Measurements from ENCODE around the gene TRAF7.

Gene TRAF7

DNA sequence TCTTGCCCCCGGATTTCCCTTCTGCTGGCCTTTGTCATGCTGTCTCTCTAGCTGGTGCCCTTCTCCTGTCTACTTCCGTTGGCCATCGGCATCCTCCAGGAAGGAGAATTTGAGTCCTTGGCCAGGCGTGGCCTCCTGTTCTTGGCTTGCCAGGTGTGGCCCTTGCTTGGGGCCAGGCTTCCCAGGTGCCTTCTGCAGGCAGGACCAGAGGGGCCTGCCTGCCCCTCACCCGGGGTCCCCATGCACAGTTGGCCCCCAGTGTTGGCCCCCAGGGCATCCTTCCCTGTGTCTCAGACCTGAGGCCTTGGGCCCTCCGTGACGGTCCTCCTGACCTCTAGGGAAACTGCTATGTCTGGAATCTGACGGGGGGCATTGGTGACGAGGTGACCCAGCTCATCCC is 52.3 kb downstream of the TRAF7 start:
- no peak for TF ChIP-seq FOXP2 (optimal IDR thresholded peaks at IDR 0.05; ENCODE audit: borderline replicate concordance, extremely low read depth, extremely low read length, insufficient read depth)
- TF ChIP-seq, protein P1, sequence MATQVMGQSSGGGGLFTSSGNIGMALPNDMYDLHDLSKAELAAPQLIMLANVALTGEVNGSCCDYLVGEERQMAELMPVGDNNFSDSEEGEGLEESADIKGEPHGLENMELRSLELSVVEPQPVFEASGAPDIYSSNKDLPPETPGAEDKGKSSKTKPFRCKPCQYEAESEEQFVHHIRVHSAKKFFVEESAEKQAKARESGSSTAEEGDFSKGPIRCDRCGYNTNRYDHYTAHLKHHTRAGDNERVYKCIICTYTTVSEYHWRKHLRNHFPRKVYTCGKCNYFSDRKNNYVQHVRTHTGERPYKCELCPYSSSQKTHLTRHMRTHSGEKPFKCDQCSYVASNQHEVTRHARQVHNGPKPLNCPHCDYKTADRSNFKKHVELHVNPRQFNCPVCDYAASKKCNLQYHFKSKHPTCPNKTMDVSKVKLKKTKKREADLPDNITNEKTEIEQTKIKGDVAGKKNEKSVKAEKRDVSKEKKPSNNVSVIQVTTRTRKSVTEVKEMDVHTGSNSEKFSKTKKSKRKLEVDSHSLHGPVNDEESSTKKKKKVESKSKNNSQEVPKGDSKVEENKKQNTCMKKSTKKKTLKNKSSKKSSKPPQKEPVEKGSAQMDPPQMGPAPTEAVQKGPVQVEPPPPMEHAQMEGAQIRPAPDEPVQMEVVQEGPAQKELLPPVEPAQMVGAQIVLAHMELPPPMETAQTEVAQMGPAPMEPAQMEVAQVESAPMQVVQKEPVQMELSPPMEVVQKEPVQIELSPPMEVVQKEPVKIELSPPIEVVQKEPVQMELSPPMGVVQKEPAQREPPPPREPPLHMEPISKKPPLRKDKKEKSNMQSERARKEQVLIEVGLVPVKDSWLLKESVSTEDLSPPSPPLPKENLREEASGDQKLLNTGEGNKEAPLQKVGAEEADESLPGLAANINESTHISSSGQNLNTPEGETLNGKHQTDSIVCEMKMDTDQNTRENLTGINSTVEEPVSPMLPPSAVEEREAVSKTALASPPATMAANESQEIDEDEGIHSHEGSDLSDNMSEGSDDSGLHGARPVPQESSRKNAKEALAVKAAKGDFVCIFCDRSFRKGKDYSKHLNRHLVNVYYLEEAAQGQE (IDR thresholded peaks at IDR 0.05; ENCODE audit: insufficient read depth in 1 of 2, low read depth in 2 of 2, low read length in 2 of 2) = no peak
- TF ChIP-seq TAF1 (IDR thresholded peaks at IDR 0.05; ENCODE audit: borderline replicate concordance, insufficient read depth, low read length) = no peak
- no peak for TF ChIP-seq SIN3A (IDR thresholded peaks at IDR 0.05; ENCODE audit: borderline replicate concordance, insufficient read depth, low read length)
- TF ChIP-seq POLR2AphosphoS5 (IDR thresholded peaks at IDR 0.05; ENCODE audit: low read depth, low read length) = no peak

DNA sequence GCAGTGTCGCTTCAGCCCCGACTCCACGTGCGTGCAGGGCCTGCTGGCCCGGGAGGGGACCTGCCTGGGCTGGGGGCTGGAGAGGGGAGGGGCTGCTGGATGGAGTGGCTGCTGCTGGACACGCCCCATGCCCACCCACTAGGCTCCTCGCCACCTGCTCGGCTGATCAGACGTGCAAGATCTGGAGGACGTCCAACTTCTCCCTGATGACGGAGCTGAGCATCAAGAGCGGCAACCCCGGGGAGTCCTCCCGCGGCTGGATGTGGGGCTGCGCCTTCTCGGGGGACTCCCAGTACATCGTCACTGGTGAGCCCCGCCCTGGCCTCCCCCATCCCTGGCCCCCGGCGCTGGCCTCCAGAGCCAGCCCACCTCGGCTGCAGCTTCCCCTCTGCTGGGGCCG is 52.7 kb downstream of the TRAF7 start:
- TF ChIP-seq, protein P1 (IDR thresholded peaks at IDR 0.05; ENCODE audit: insufficient read depth in 1 of 2, low read depth in 2 of 2, low read length in 2 of 2) = no peak
- no peak for TF ChIP-seq FOXP2 (optimal IDR thresholded peaks at IDR 0.05; ENCODE audit: borderline replicate concordance, extremely low read depth, extremely low read length, insufficient read depth)
- no peak for TF ChIP-seq TAF1 (IDR thresholded peaks at IDR 0.05; ENCODE audit: borderline replicate concordance, insufficient read depth, low read length)
- no peak for TF ChIP-seq SIN3A (IDR thresholded peaks at IDR 0.05; ENCODE audit: borderline replicate concordance, insufficient read depth, low read length)
- no peak for TF ChIP-seq POLR2AphosphoS5 (IDR thresholded peaks at IDR 0.05; ENCODE audit: low read depth, low read length)

DNA sequence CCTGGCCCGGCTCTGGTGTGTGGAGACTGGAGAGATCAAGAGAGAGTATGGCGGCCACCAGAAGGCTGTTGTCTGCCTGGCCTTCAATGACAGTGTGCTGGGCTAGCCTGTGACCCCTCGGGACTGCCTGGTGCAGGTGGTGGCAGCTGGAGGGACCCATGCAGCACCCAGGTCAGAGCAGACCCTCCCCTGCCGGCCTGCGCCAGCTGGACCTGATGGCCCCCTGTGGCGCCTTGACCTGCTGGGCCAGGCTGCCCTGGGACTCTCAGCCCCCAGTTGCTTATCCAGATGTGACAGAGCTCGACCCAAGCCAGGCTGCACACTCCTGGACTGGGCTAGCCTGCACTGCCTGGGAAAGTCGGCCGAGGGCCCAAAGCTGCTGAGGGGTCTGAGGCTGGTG is 53.2 kb downstream of the TRAF7 start:
- no peak for TF ChIP-seq TAF1 (IDR thresholded peaks at IDR 0.05; ENCODE audit: borderline replicate concordance, insufficient read depth, low read length)
- TF ChIP-seq, protein P1 (IDR thresholded peaks at IDR 0.05; ENCODE audit: insufficient read depth in 1 of 2, low read depth in 2 of 2, low read length in 2 of 2) = no peak
- no peak for TF ChIP-seq SIN3A (IDR thresholded peaks at IDR 0.05; ENCODE audit: borderline replicate concordance, insufficient read depth, low read length)
- TF ChIP-seq FOXP2 (optimal IDR thresholded peaks at IDR 0.05; ENCODE audit: borderline replicate concordance, extremely low read depth, extremely low read length, insufficient read depth) = no peak
- TF ChIP-seq POLR2AphosphoS5 (IDR thresholded peaks at IDR 0.05; ENCODE audit: low read depth, low read length) = no peak

DNA sequence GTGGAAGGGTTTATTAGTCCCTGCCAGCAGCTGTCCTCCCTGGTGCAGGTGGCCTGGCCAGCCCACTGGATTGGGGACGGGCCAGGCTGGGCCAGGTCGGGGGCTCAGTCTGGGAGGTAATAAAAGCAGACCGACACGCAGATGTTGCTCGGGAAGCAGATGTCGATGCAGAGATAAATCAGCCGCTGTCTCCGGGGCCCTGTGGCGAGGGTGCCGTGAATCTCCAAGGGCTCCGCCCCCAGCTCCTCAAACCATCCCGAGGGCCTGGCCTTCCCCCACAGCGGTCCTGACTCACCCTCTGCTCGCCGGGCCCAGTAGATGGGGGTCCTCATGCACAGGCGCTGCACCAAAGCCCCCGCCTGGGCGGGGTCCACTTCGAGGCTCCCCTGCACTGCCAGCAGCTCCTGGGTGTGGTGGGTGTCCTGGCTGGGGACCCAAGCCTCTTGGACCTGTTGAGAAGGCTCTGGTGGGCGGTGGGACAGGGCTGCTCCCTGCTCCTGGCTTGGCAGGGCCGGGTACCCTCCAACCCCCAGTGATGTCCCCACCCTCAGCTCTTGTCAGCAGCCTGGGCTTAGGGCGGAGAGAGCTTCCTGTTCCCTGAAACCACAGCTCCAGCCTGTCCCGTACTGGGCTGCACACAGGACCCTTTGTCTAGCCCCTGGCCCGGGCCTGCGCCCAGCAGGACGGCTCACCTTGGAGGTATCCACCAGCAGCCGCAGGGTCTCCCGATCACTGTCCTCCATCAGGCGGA is 53.9 kb downstream of the TRAF7 start:
- TF ChIP-seq SIN3A (IDR thresholded peaks at IDR 0.05; ENCODE audit: borderline replicate concordance, insufficient read depth, low read length) = no peak
- TF ChIP-seq, protein P1 (IDR thresholded peaks at IDR 0.05; ENCODE audit: insufficient read depth in 1 of 2, low read depth in 2 of 2, low read length in 2 of 2) = no peak
- TF ChIP-seq POLR2AphosphoS5 (IDR thresholded peaks at IDR 0.05; ENCODE audit: low read depth, low read length) = no peak
- TF ChIP-seq TAF1 (IDR thresholded peaks at IDR 0.05; ENCODE audit: borderline replicate concordance, insufficient read depth, low read length) = no peak
- no peak for TF ChIP-seq FOXP2 (optimal IDR thresholded peaks at IDR 0.05; ENCODE audit: borderline replicate concordance, extremely low read depth, extremely low read length, insufficient read depth)

All from PFSK-1 (cell line).